ENCODE measurements around the gene SCNN1G.

Gene SCNN1G

DNA sequence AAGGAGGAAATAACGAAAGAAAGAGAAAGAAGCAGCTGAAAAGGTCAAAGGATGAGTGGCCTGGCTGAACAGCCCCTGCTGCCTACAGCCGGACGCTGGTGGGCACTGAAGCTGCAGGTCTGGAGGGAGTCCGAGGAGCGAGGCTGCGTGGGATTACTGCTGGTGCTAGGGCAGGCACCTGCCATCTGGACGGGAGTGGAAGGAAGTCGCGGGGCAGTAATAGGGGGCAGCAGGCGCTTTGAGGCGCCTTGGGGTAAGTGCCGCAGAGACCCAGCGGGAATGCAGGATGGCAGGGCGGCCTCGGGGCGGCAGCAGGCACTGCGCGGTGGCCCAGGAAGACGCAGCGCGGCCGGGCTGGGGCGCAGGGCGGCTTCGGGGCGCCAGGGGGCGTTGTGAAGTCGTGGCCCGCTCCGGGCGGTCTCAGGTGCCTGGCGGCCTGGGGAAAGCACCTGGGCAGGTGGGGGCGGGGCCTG lies 303 bp upstream of the SCNN1G start:
- H3K4me2 ChIP-seq (ENCODE audit: insufficient read depth, low read length), result no peak overlapping the region
- H4K20me1 ChIP-seq (ENCODE audit: insufficient read depth, low read length), result no peaks in the 10 kb centered on the region
- peaks cover 7% of the 10 kb centered on the region for H3K27me3 ChIP-seq (ENCODE audit: insufficient read depth, low read length, poor library complexity)
- ATAC-seq (ENCODE audit: insufficient read depth, low read depth) (no peak), DNase-seq (no peak)
- H3K4me3 ChIP-seq (ENCODE audit: low read depth in 1 of 2, low read length in 2 of 2), result no peak overlapping the region
- H3K4me1 ChIP-seq (ENCODE audit: insufficient read depth, low read length), result no peaks in the 10 kb centered on the region
- no peak overlapping the region for H3K9ac ChIP-seq (ENCODE audit: low read depth, low read length)
- H2AFZ ChIP-seq (ENCODE audit: low read depth, low read length), result no peak overlapping the region
- no peaks in the 10 kb centered on the region for H3K79me2 ChIP-seq (ENCODE audit: insufficient read depth, low read length)
- no peaks in the 10 kb centered on the region for H3K36me3 ChIP-seq (ENCODE audit: insufficient read depth, low read length)
- no peaks in the 10 kb centered on the region for H3K9me3 ChIP-seq (ENCODE audit: insufficient read depth, low read length, severe bottlenecking)
- TF ChIP-seq, protein P1, sequence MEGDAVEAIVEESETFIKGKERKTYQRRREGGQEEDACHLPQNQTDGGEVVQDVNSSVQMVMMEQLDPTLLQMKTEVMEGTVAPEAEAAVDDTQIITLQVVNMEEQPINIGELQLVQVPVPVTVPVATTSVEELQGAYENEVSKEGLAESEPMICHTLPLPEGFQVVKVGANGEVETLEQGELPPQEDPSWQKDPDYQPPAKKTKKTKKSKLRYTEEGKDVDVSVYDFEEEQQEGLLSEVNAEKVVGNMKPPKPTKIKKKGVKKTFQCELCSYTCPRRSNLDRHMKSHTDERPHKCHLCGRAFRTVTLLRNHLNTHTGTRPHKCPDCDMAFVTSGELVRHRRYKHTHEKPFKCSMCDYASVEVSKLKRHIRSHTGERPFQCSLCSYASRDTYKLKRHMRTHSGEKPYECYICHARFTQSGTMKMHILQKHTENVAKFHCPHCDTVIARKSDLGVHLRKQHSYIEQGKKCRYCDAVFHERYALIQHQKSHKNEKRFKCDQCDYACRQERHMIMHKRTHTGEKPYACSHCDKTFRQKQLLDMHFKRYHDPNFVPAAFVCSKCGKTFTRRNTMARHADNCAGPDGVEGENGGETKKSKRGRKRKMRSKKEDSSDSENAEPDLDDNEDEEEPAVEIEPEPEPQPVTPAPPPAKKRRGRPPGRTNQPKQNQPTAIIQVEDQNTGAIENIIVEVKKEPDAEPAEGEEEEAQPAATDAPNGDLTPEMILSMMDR (IDR thresholded peaks at IDR 0.05; ENCODE audit: borderline replicate concordance, extremely low read depth, low read length, poor library complexity, severe bottlenecking), result no peak
- no peak for TF ChIP-seq EZH2 (IDR thresholded peaks at IDR 0.05; ENCODE audit: borderline replicate concordance, low read depth, low read length, severe bottlenecking)
- no peak overlapping the region for H3K27ac ChIP-seq (ENCODE audit: low read length)

DNA sequence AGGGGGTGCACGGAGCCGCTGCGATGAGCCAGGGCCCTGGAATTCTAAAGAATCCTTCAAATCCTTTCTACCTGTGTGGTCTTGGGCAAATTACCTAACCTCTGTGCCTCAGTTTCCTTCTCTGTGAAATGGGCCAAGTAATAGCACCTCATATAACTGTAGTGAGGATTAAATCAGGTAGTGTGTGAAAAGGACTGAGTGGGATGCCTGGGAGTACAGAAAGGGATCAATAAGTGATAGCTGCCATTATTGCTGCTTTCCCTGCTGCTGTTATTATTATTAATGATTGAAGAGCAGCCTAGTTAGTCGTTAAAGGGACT lies 958 bp downstream of the SCNN1G start:
- TF ChIP-seq EZH2 (IDR thresholded peaks at IDR 0.05; ENCODE audit: borderline replicate concordance, low read depth, low read length, severe bottlenecking), result no peak
- TF ChIP-seq, protein P1 (IDR thresholded peaks at IDR 0.05; ENCODE audit: borderline replicate concordance, extremely low read depth, low read length, poor library complexity, severe bottlenecking), result no peak
- Histone ChIP-seq H3K4me3 (ENCODE audit: low read depth in 1 of 2, low read length in 2 of 2) (no peak overlapping the region), H3K36me3 (ENCODE audit: insufficient read depth, low read length) (no peaks in the 10 kb centered on the region), H3K27me3 (ENCODE audit: insufficient read depth, low read length, poor library complexity) (peaks cover 7% of the 10 kb centered on the region), H4K20me1 (ENCODE audit: insufficient read depth, low read length) (no peaks in the 10 kb centered on the region), H3K9ac (ENCODE audit: low read depth, low read length) (no peak overlapping the region), H3K4me2 (ENCODE audit: insufficient read depth, low read length) (no peak overlapping the region), H2AFZ (ENCODE audit: low read depth, low read length) (no peak overlapping the region), H3K79me2 (ENCODE audit: insufficient read depth, low read length) (no peaks in the 10 kb centered on the region), H3K27ac (ENCODE audit: low read length) (no peak overlapping the region), H3K4me1 (ENCODE audit: insufficient read depth, low read length) (no peaks in the 10 kb centered on the region), H3K9me3 (ENCODE audit: insufficient read depth, low read length, severe bottlenecking) (no peaks in the 10 kb centered on the region)
- DNase-seq, result no peak
- ATAC-seq (ENCODE audit: insufficient read depth, low read depth), result no peak

DNA sequence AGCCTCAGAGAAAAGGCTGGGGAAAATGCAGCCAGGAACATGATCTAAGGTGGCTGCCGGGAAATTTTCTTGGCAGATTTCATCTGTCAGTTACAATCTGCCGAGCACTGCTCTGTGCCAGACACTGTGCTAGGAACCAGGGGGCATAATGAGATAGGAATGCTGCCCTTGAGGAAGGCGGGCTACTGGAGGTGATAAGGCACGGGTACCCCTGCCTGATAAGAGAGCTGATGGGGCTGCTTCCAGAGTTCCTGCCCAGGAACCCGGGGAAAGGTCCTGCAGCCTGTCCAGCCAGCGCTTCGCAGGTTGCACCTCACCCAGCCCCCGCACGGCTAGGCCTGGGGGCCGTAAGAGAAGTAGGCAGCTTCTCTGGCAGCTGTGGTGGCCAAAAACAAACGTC lies 3.1 kb downstream of the SCNN1G start:
- peaks cover 7% of the 10 kb centered on the region for H3K27me3 ChIP-seq (ENCODE audit: insufficient read depth, low read length, poor library complexity)
- no peaks in the 10 kb centered on the region for H3K79me2 ChIP-seq (ENCODE audit: insufficient read depth, low read length)
- ATAC-seq (ENCODE audit: insufficient read depth, low read depth) (no peak), DNase-seq (no peak)
- no peaks in the 10 kb centered on the region for H4K20me1 ChIP-seq (ENCODE audit: insufficient read depth, low read length)
- no peak overlapping the region for H2AFZ ChIP-seq (ENCODE audit: low read depth, low read length)
- no peaks in the 10 kb centered on the region for H3K36me3 ChIP-seq (ENCODE audit: insufficient read depth, low read length)
- H3K4me3 ChIP-seq (ENCODE audit: low read depth in 1 of 2, low read length in 2 of 2), result no peak overlapping the region
- H3K27ac ChIP-seq (ENCODE audit: low read length), result no peak overlapping the region
- TF ChIP-seq, protein P1 (IDR thresholded peaks at IDR 0.05; ENCODE audit: borderline replicate concordance, extremely low read depth, low read length, poor library complexity, severe bottlenecking), result no peak
- no peak for TF ChIP-seq EZH2 (IDR thresholded peaks at IDR 0.05; ENCODE audit: borderline replicate concordance, low read depth, low read length, severe bottlenecking)
- H3K9ac ChIP-seq (ENCODE audit: low read depth, low read length), result no peak overlapping the region
- H3K4me2 ChIP-seq (ENCODE audit: insufficient read depth, low read length), result no peak overlapping the region
- H3K4me1 ChIP-seq (ENCODE audit: insufficient read depth, low read length), result no peaks in the 10 kb centered on the region
- no peaks in the 10 kb centered on the region for H3K9me3 ChIP-seq (ENCODE audit: insufficient read depth, low read length, severe bottlenecking)

DNA sequence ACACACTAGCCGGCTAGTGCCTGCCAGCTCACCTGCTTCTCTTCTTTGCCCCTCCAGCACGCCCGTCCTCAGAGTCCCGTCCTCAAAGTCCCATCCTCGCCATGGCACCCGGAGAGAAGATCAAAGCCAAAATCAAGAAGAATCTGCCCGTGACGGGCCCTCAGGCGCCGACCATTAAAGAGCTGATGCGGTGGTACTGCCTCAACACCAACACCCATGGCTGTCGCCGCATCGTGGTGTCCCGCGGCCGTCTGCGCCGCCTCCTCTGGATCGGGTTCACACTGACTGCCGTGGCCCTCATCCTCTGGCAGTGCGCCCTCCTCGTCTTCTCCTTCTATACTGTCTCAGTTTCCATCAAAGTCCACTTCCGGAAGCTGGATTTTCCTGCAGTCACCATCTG lies 3.6 kb downstream of the SCNN1G start:
- no peak for ATAC-seq (ENCODE audit: insufficient read depth, low read depth)

More for the DNA sequence above, 3.6 kb downstream of the SCNN1G start:
- no peak overlapping the region for H3K4me2 ChIP-seq (ENCODE audit: insufficient read depth, low read length)
- TF ChIP-seq, protein P1 (IDR thresholded peaks at IDR 0.05; ENCODE audit: borderline replicate concordance, extremely low read depth, low read length, poor library complexity, severe bottlenecking), result no peak
- TF ChIP-seq EZH2 (IDR thresholded peaks at IDR 0.05; ENCODE audit: borderline replicate concordance, low read depth, low read length, severe bottlenecking), result no peak
- no peak for DNase-seq
- H3K79me2 ChIP-seq (ENCODE audit: insufficient read depth, low read length), result no peaks in the 10 kb centered on the region
- H3K9ac ChIP-seq (ENCODE audit: low read depth, low read length), result no peak overlapping the region
- no peak overlapping the region for H2AFZ ChIP-seq (ENCODE audit: low read depth, low read length)
- H3K9me3 ChIP-seq (ENCODE audit: insufficient read depth, low read length, severe bottlenecking), result no peaks in the 10 kb centered on the region
- no peaks in the 10 kb centered on the region for H3K4me1 ChIP-seq (ENCODE audit: insufficient read depth, low read length)
- no peak overlapping the region for H3K4me3 ChIP-seq (ENCODE audit: low read depth in 1 of 2, low read length in 2 of 2)
- no peaks in the 10 kb centered on the region for H3K36me3 ChIP-seq (ENCODE audit: insufficient read depth, low read length)
- H4K20me1 ChIP-seq (ENCODE audit: insufficient read depth, low read length), result no peaks in the 10 kb centered on the region
- H3K27me3 ChIP-seq (ENCODE audit: insufficient read depth, low read length, poor library complexity), result peaks cover 7% of the 10 kb centered on the region
- H3K27ac ChIP-seq (ENCODE audit: low read length), result no peak overlapping the region
